K562 (cell line): Measurements from ENCODE around the gene QRFP. TPM values are rescaled to one million over a fixed set of nuclear protein-coding genes. Genes with fewer than 3 reads are reported as not detected.
A peak's percentile ranks its signal among the peaks of the same experiment; 100 is the strongest.

Experiments used
- ATAC-seq: fragments of 200-7000 bp; cut with Tn5 transposase; 3 replicates; pipeline ENCODE4 v1.9.1; 2020; ENCODE audit warnings: moderate library complexity
- BruUV-seq: library from RNA; stranded (reverse); fragments of 400-500 nt; replicated peaks from 2 replicates; lab custom pipeline; 2021; lab: Mats Ljungman, UMichigan
- CTCF ChIA-PET: fragments of 300-600 bp; formaldehyde crosslinking; extraction: SDS; loops from one replicate; lab custom pipeline; 2021; ENCODE audit warnings: low intra/inter-chr PET ratio; lab: Yijun Ruan, JAX
- POLR2A ChIA-PET: fragments of 300-600, 350-650 bp; sonication (Branson Sonifier 250); formaldehyde crosslinking; extraction: SDS; loops from one replicate; lab custom pipeline; 2021; ENCODE audit warnings: antibody characterized with exemption, inconsistent platforms; lab: Yijun Ruan, JAX
- DNase-seq, 4 experiments: peaks; one replicate each; pipeline versions ENCODE4 v3.0.0 to v3.0.0-alpha.2; 2011 to 2018; ENCODE audit warnings: low spot score in 3 of 4, mixed read lengths in 3 of 4; ENCODE audit errors: extremely low read depth in 1 of 4
- FAIRE-seq: peaks from 2 replicates; lab custom pipeline; 2011; peaks lifted over from hg19 to GRCh38; lab: Jason Lieb, UNC
- H2AFZ ChIP-seq: 2 replicates; pipeline ENCODE4 v1.6.0; 2011; ENCODE audit warnings: low read depth, low read length, control low read depth, inconsistent platforms
- H3K27ac ChIP-seq: fragments of 200-600 bp; 3 replicates; pipeline ENCODE4 v1.8.0; 2011; ENCODE audit warnings: low read depth, mild to moderate bottlenecking, control low read depth, inconsistent platforms, low read length, moderate library complexity, mixed read lengths; ENCODE audit errors: extremely low read depth
- H3K27me3 ChIP-seq, 2 experiments: fragments of 300-600 bp in 1 of 2; 2 replicates in 1 of 2; 3 replicates in 1 of 2; pipeline versions ENCODE4 v1.6.0 to v1.8.0; 2011; ENCODE audit warnings: inconsistent platforms in 2 of 2, low read length in 2 of 2, mild to moderate bottlenecking in 1 of 2, mixed read lengths in 1 of 2, moderate library complexity in 1 of 2; ENCODE audit not compliant: control insufficient read depth in 2 of 2, insufficient read depth in 2 of 2
- H3K36me3 ChIP-seq: fragments of 300-600 bp; 3 replicates; pipeline ENCODE4 v1.8.0; 2011; ENCODE audit warnings: mild to moderate bottlenecking, low read length, inconsistent platforms; ENCODE audit not compliant: control insufficient read depth, insufficient read depth
- H3K4me1 ChIP-seq, 2 experiments: fragments of 200-600 bp in 1 of 2; replicated peaks in 1 of 2; 2 replicates in 1 of 2; 3 replicates in 1 of 2; pipeline versions ENCODE4 v1.5.1 to v1.8.0; 2011; ENCODE audit warnings: inconsistent platforms in 2 of 2, low read length in 2 of 2, mild to moderate bottlenecking in 1 of 2, mixed read lengths in 1 of 2, moderate library complexity in 1 of 2; ENCODE audit not compliant: control insufficient read depth in 2 of 2, insufficient read depth in 2 of 2
- H3K4me2 ChIP-seq: 2 replicates; pipeline ENCODE4 v1.6.1; 2011; ENCODE audit warnings: low read length, control low read depth, inconsistent platforms, mixed read lengths; ENCODE audit not compliant: insufficient read depth
- H3K4me3 ChIP-seq: fragments of 200-600 bp; sonication (generic), shearing (Covaris generic); 2 replicates; pipeline ENCODE4 v1.5.1; 2016; ENCODE audit warnings: control low read depth, inconsistent platforms
- H3K79me2 ChIP-seq: fragments of 200-600 bp; 3 replicates; pipeline ENCODE4 v1.8.0; 2011; ENCODE audit warnings: low read length, inconsistent platforms; ENCODE audit not compliant: control insufficient read depth, insufficient read depth
- H3K9ac ChIP-seq, 2 experiments: 2 replicates each; pipeline versions ENCODE4 v1.6.0 to v1.6.1; 2011; ENCODE audit warnings: low read depth in 2 of 2, low read length in 2 of 2, control low read depth in 1 of 2, inconsistent platforms in 1 of 2, mild to moderate bottlenecking in 1 of 2, mixed read lengths in 1 of 2; ENCODE audit not compliant: insufficient read depth in 1 of 2
- H3K9me1 ChIP-seq: one replicate; pipeline ENCODE4 v1.6.0; 2011; ENCODE audit warnings: inconsistent platforms, mild to moderate bottlenecking, low read length, moderate library complexity; ENCODE audit not compliant: control insufficient read depth, insufficient read depth
- H3K9me3 ChIP-seq: replicated peaks from 2 replicates; pipeline ENCODE4 v1.5.1; 2011; ENCODE audit warnings: low read depth, low read length, inconsistent platforms; ENCODE audit not compliant: control insufficient read depth, insufficient read depth
- H4K20me1 ChIP-seq: replicated peaks from 2 replicates; pipeline ENCODE4 v1.6.1; 2011; ENCODE audit warnings: low read length, inconsistent platforms, mixed read lengths; ENCODE audit not compliant: control insufficient read depth, insufficient read depth
- BHLHE40 ChIP-seq: IDR thresholded peaks from 2 replicates; pipeline ENCODE4 v1.6.1; 2011; ENCODE audit warnings: low read length, improper control_type of control experiment
- NEUROD1 ChIP-seq: fragments of 150-350 bp; IDR thresholded peaks from 2 replicates; pipeline ENCODE4 v1.6.1; 2014; ENCODE audit warnings: borderline replicate concordance, low read length, low read depth; ENCODE audit not compliant: partially characterized antibody
- NONO ChIP-seq, 2 experiments: fragments of 200-400 bp in 1 of 2; fragments of 450-650 bp in 1 of 2; formaldehyde crosslinking in 1 of 2; IDR thresholded peaks; 2 replicates each; pipeline ENCODE4 v1.6.1; 2017; ENCODE audit warnings: low read depth in 2 of 2, mild to moderate bottlenecking in 2 of 2, moderate library complexity in 2 of 2, low read length in 1 of 2
- NR2C2 ChIP-seq, 2 experiments: fragments of 200-800 bp in 1 of 2; sonication (Bioruptor generic) in 1 of 2; sonication (generic) in 1 of 2; formaldehyde crosslinking in 1 of 2; IDR thresholded peaks; 2 replicates each; pipeline versions ENCODE4 v1.6.1 to v1.8.0; 2016 to 2022; ENCODE audit warnings: mild to moderate bottlenecking in 1 of 2, missing compliant biosample characterization in 1 of 2, missing genetic modification characterization in 1 of 2, missing genetic modification reagents in 1 of 2
- ZNF12 ChIP-seq: sonication (generic); formaldehyde crosslinking; IDR thresholded peaks from 2 replicates; pipeline ENCODE4 v1.4.0; 2020; ENCODE audit warnings: mild to moderate bottlenecking, missing genetic modification reagents
- ZNF431 ChIP-seq: sonication (generic); formaldehyde crosslinking; IDR thresholded peaks from 2 replicates; pipeline ENCODE4 v1.8.0; 2022; ENCODE audit warnings: mild to moderate bottlenecking, missing genetic modification reagents
- ZSCAN29 ChIP-seq: fragments of 450-650 bp; IDR thresholded peaks from 2 replicates; pipeline ENCODE4 v1.6.1; 2017
- WGBS: fragments of 100-300 bp; shearing (Covaris generic); methylation state at CpG from one replicate; pipeline ENCODE4 v1.1.6; 2016; ENCODE audit warnings: low coverage, mixed read lengths; ENCODE audit not compliant: insufficient coverage; ENCODE audit errors: missing lambda C conversion rate; 5-methylcytosine and 5-hydroxymethylcytosine counted together
- in situ Hi-C: fragments of 300-500 bp; cut with MboI; formaldehyde crosslinking; loops from 4 replicates; pipeline ENCODE4 v1.15.0; 2018; ENCODE audit warnings: inconsistent platforms, mixed read lengths
- intact Hi-C: fragments of 100-400 bp; cut with micrococcal nuclease; formaldehyde crosslinking; loops from 2 replicates; pipeline ENCODE4 v1.14.2; 2022
- polyA plus RNA-seq, 8 experiments: library from polyadenylated mRNA; depleted of rRNA in 4 of 8; stranded (reverse) in 5 of 8; unstranded in 3 of 8; fragments of >200 nt; fragmentation: Nextera tagmentation in 2 of 8; fragmentation: Illumina TruSeq in 1 of 8; extraction: Ambion mirVana in 2 of 8; extraction: Trizol in 1 of 8; gene quantifications; 2 replicates each; pipeline versions ENCODE4 v1.2.1 to v1.2.3, GENCODE V29; 2011 to 2014; ENCODE audit warnings: inconsistent platforms in 1 of 8, missing spikeins in 1 of 8
- total RNA-seq, 7 experiments: library from RNA; depleted of rRNA in 6 of 7; stranded (reverse); fragments of >200 nt in 6 of 7; fragmentation: Illumina TruSeq in 2 of 7; extraction: Trizol in 2 of 7; gene quantifications; 2 replicates each; pipeline versions ENCODE4 v1.2.1 to v1.2.3, GENCODE V29; 2011 to 2021; ENCODE audit warnings: low replicate concordance in 1 of 7
- TF ChIP-seq, protein P1 (sequence below): fragments of 450-650 bp; IDR thresholded peaks from 2 replicates; pipeline ENCODE4 v1.6.1; 2016
- TF ChIP-seq, protein P2 (sequence below): sonication (generic); formaldehyde crosslinking; IDR thresholded peaks from 2 replicates; pipeline ENCODE4 v1.8.0; 2022; ENCODE audit warnings: mild to moderate bottlenecking, missing genetic modification reagents
- TF ChIP-seq, protein P3 (sequence below): sonication (generic); formaldehyde crosslinking; IDR thresholded peaks from 2 replicates; pipeline ENCODE4 v1.4.0; 2020; ENCODE audit warnings: mild to moderate bottlenecking, missing genetic modification reagents
- TF ChIP-seq, protein P4 (sequence below): sonication (generic); formaldehyde crosslinking; IDR thresholded peaks from 2 replicates; pipeline ENCODE4 v1.8.0; 2022; ENCODE audit warnings: missing genetic modification reagents, mild to moderate bottlenecking, borderline replicate concordance

QRFP gene
- total and polyA plus RNA-seq, 9 of the 15 experiments (the other 6 are each of a cell fraction or from before 2014, with no cell fraction given), result not detected

DNA sequence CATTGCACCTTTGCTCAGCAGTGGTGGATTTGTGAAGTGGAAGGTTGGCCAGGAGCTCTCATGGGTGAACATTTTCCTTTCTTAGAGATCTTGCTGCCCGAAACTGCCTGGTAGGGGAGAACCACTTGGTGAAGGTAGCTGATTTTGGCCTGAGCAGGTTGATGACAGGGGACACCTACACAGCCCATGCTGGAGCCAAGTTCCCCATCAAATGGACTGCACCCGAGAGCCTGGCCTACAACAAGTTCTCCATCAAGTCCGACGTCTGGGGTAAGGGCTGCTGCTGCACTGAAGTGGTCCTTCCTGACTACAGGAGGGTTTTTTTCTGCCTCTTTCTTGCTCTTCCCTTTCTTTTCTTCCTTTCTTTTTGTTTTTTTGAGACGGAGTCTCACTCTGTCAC lies 21.8 kb downstream of the QRFP start:
- 85% methylated on average over 5 of the region's 5 CpGs for WGBS
- CTCF ChIA-PET, result interaction anchor here (0.5 to 13.1 kb wide), 2 partner anchors 68 to 172 kb away, joined by 3 to 201 read pairs; no protein-coding TSS in a partner anchor
- TF ChIP-seq, protein P1, sequence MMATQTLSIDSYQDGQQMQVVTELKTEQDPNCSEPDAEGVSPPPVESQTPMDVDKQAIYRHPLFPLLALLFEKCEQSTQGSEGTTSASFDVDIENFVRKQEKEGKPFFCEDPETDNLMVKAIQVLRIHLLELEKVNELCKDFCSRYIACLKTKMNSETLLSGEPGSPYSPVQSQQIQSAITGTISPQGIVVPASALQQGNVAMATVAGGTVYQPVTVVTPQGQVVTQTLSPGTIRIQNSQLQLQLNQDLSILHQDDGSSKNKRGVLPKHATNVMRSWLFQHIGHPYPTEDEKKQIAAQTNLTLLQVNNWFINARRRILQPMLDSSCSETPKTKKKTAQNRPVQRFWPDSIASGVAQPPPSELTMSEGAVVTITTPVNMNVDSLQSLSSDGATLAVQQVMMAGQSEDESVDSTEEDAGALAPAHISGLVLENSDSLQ, result no peak
- TF ChIP-seq ZNF431, result no peak
- TF ChIP-seq ZSCAN29, result no peak
- no peak for TF ChIP-seq NONO (IDR thresholded peaks at IDR 0.05; ENCODE audit: low read depth in 2 of 2, low read length in 1 of 2)
- TF ChIP-seq, protein P2, sequence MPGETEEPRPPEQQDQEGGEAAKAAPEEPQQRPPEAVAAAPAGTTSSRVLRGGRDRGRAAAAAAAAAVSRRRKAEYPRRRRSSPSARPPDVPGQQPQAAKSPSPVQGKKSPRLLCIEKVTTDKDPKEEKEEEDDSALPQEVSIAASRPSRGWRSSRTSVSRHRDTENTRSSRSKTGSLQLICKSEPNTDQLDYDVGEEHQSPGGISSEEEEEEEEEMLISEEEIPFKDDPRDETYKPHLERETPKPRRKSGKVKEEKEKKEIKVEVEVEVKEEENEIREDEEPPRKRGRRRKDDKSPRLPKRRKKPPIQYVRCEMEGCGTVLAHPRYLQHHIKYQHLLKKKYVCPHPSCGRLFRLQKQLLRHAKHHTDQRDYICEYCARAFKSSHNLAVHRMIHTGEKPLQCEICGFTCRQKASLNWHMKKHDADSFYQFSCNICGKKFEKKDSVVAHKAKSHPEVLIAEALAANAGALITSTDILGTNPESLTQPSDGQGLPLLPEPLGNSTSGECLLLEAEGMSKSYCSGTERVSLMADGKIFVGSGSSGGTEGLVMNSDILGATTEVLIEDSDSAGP (CRISPR knock-in tag), result no peak
- TF ChIP-seq NEUROD1, result no peak
- no peak for TF ChIP-seq ZNF12 (CRISPR knock-in tag)
- TF ChIP-seq, protein P3, sequence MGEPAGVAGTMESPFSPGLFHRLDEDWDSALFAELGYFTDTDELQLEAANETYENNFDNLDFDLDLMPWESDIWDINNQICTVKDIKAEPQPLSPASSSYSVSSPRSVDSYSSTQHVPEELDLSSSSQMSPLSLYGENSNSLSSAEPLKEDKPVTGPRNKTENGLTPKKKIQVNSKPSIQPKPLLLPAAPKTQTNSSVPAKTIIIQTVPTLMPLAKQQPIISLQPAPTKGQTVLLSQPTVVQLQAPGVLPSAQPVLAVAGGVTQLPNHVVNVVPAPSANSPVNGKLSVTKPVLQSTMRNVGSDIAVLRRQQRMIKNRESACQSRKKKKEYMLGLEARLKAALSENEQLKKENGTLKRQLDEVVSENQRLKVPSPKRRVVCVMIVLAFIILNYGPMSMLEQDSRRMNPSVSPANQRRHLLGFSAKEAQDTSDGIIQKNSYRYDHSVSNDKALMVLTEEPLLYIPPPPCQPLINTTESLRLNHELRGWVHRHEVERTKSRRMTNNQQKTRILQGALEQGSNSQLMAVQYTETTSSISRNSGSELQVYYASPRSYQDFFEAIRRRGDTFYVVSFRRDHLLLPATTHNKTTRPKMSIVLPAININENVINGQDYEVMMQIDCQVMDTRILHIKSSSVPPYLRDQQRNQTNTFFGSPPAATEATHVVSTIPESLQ (CRISPR knock-in tag), result no peak
- TF ChIP-seq, protein P4, sequence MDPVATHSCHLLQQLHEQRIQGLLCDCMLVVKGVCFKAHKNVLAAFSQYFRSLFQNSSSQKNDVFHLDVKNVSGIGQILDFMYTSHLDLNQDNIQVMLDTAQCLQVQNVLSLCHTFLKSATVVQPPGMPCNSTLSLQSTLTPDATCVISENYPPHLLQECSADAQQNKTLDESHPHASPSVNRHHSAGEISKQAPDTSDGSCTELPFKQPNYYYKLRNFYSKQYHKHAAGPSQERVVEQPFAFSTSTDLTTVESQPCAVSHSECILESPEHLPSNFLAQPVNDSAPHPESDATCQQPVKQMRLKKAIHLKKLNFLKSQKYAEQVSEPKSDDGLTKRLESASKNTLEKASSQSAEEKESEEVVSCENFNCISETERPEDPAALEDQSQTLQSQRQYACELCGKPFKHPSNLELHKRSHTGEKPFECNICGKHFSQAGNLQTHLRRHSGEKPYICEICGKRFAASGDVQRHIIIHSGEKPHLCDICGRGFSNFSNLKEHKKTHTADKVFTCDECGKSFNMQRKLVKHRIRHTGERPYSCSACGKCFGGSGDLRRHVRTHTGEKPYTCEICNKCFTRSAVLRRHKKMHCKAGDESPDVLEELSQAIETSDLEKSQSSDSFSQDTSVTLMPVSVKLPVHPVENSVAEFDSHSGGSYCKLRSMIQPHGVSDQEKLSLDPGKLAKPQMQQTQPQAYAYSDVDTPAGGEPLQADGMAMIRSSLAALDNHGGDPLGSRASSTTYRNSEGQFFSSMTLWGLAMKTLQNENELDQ (CRISPR knock-in tag), result no peak
- no peak for TF ChIP-seq BHLHE40
- no peak for TF ChIP-seq NR2C2 (CRISPR knock-in tag; IDR thresholded peaks at IDR 0.05)
- no peak for TF ChIP-seq NR2C2 (tag; IDR thresholded peaks at IDR 0.05)

More for the DNA sequence above, 21.8 kb downstream of the QRFP start:
- ATAC-seq (0 out of 3 replicates have a peak, but pooled peaks have one; percentile 2), FAIRE-seq (no peak), DNase-seq (peak in 2 of 4 experiments; percentile 61 to 62)
- Histone ChIP-seq H3K36me3 (peaks cover 73% of the 10 kb centered on the region), H3K4me1 (no peaks in the 10 kb centered on the region), H3K79me2 (no peaks in the 10 kb centered on the region), H3K9ac (no peak overlapping the region), H3K9me1 (peaks cover 3% of the 10 kb centered on the region), H3K9me3 (no peaks in the 10 kb centered on the region), H3K27ac (no peak overlapping the region), H3K4me2 (no peak overlapping the region), H4K20me1 (peaks cover 35% of the 10 kb centered on the region), H3K27me3 (no peaks in the 10 kb centered on the region), H3K4me3 (no peak overlapping the region), H2AFZ (no peak overlapping the region)
- in situ Hi-C loops, result loop anchor here (5.0 kb wide), 1 partner anchor 123 kb away; no protein-coding TSS in a partner anchor
- BruUV-seq, result no TSS peak
- intact Hi-C loops, result no loop called here
- POLR2A ChIA-PET, result interaction anchor here (0.9 to 15.4 kb wide), 4 partner anchors 12 to 60 kb away, joined by 3 to 220 read pairs (median 4); no protein-coding TSS in a partner anchor
